HEK293 (cell line): ENCODE measurements around the gene GLI1.

ENCODE experiments used
- KLF7 ChIP-seq: fragments of 450-650 bp; formaldehyde crosslinking; IDR thresholded peaks from 2 replicates; pipeline ENCODE4 v1.5.1; 2016; ENCODE audit warnings: missing biosample characterization, missing genetic modification characterization, borderline replicate concordance
- SCRT2 ChIP-seq: fragments of 450-650 bp; formaldehyde crosslinking; IDR thresholded peaks from 2 replicates; pipeline ENCODE4 v1.5.1; 2016; ENCODE audit warnings: missing biosample characterization, missing genetic modification characterization
- YY1 ChIP-seq: fragments of 450-650 bp; formaldehyde crosslinking; IDR thresholded peaks from 2 replicates; pipeline ENCODE4 v1.5.1; 2018; ENCODE audit warnings: missing biosample characterization, missing genetic modification characterization
- ZNF10 ChIP-seq: fragments of 450-650 bp; formaldehyde crosslinking; IDR thresholded peaks from 2 replicates; pipeline ENCODE4 v1.5.1; 2017; ENCODE audit warnings: missing biosample characterization, missing genetic modification characterization
- ZNF16 ChIP-seq: fragments of 450-650 bp; formaldehyde crosslinking; IDR thresholded peaks from 2 replicates; pipeline ENCODE4 v1.5.1; 2016; ENCODE audit warnings: low read depth, missing biosample characterization, missing genetic modification characterization
- ZNF391 ChIP-seq: fragments of 450-650 bp; formaldehyde crosslinking; IDR thresholded peaks from 2 replicates; pipeline ENCODE4 v1.5.1; 2016; ENCODE audit warnings: low read depth, missing biosample characterization, missing genetic modification characterization, borderline replicate concordance
- ZNF48 ChIP-seq: fragments of 450-650 bp; formaldehyde crosslinking; IDR thresholded peaks from 2 replicates; pipeline ENCODE4 v1.5.1; 2016; ENCODE audit warnings: missing biosample characterization, missing genetic modification characterization
- ZNF658 ChIP-seq: fragments of 450-650 bp; formaldehyde crosslinking; IDR thresholded peaks from 2 replicates; pipeline ENCODE4; 2016; ENCODE audit warnings: missing biosample characterization, missing genetic modification characterization
- ZNF670 ChIP-seq: fragments of 450-650 bp; formaldehyde crosslinking; IDR thresholded peaks from 2 replicates; pipeline ENCODE4 v1.5.1; 2016; ENCODE audit warnings: missing biosample characterization, missing genetic modification characterization, low read depth
- ZSCAN23 ChIP-seq: fragments of 450-650 bp; formaldehyde crosslinking; IDR thresholded peaks from 2 replicates; pipeline ENCODE4 v1.5.1; 2016; ENCODE audit warnings: missing biosample characterization, missing genetic modification characterization
- TF ChIP-seq, protein P1 (sequence below): fragments of 450-650 bp; formaldehyde crosslinking; conservative IDR thresholded peaks from 2 replicates; pipeline ENCODE4 v1.5.1; 2016; ENCODE audit warnings: low read depth, missing biosample characterization, missing genetic modification characterization
- TF ChIP-seq, protein P2 (sequence below): fragments of 450-650 bp; formaldehyde crosslinking; IDR thresholded peaks from 2 replicates; pipeline ENCODE4 v1.5.1; 2016; ENCODE audit warnings: missing biosample characterization, missing genetic modification characterization, borderline replicate concordance
- TF ChIP-seq, protein P3 (sequence below): fragments of 450-650 bp; formaldehyde crosslinking; IDR thresholded peaks from 2 replicates; pipeline ENCODE4 v1.5.1; 2016; ENCODE audit warnings: missing biosample characterization, missing genetic modification characterization
- TF ChIP-seq, protein P4 (sequence below): fragments of 450-650 bp; formaldehyde crosslinking; IDR thresholded peaks from 2 replicates; pipeline ENCODE4 v1.5.1; 2017; ENCODE audit warnings: missing biosample characterization, mild to moderate bottlenecking, missing genetic modification characterization, moderate library complexity
- TF ChIP-seq, protein P5 (sequence below): fragments of 450-650 bp; formaldehyde crosslinking; IDR thresholded peaks from 2 replicates; pipeline ENCODE4 v1.5.1; 2017; ENCODE audit warnings: missing biosample characterization, missing genetic modification characterization
- TF ChIP-seq, protein P6 (sequence below): fragments of 450-650 bp; formaldehyde crosslinking; IDR thresholded peaks from 2 replicates; pipeline ENCODE4 v1.5.1; 2016; ENCODE audit warnings: missing biosample characterization, missing genetic modification characterization
- TF ChIP-seq, protein P7 (sequence below): IDR thresholded peaks from 2 replicates; pipeline ENCODE4 v1.6.1; 2011; ENCODE audit warnings: mild to moderate bottlenecking, low read depth, low read length, borderline replicate concordance
- TF ChIP-seq, protein P8 (sequence below): fragments of 450-650 bp; formaldehyde crosslinking; IDR thresholded peaks from 2 replicates; pipeline ENCODE4 v1.5.1; 2016; ENCODE audit warnings: missing biosample characterization, missing genetic modification characterization

Gene GLI1

DNA sequence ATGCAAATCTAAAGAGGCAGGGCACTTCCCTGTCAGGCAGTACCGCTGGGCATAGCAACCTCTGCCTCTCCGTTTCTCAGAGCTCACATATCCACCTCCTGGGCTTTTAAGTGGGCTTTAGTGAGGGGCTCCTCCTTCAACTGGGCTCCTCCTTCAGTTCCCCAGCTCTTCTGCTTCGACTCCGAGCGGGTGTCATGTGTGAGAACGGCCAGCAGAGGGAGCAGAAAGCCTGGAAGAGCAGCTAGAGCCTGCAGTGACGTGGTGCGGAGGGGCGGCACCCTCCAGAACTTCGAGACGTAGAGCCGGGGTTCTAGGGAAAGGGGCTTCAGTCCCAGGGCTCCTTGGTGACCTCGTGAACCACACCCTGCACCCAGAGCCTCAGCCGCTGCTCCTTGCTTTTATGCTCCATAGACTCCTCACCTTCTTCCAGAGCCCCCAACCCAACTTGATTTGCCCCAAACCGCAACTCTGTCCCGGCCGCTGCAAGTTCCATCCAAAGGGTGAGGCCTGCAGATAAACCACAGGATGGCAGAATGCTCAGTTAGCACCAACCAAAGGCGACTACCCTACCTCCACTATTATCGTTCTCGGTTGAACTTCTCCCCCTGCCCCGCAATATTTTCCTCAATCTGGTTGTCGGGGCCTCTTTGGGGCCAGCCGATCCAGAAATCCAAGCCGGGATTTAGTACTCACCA, 383 bp upstream of the GLI1 start (continued):
- TF ChIP-seq, protein P1, sequence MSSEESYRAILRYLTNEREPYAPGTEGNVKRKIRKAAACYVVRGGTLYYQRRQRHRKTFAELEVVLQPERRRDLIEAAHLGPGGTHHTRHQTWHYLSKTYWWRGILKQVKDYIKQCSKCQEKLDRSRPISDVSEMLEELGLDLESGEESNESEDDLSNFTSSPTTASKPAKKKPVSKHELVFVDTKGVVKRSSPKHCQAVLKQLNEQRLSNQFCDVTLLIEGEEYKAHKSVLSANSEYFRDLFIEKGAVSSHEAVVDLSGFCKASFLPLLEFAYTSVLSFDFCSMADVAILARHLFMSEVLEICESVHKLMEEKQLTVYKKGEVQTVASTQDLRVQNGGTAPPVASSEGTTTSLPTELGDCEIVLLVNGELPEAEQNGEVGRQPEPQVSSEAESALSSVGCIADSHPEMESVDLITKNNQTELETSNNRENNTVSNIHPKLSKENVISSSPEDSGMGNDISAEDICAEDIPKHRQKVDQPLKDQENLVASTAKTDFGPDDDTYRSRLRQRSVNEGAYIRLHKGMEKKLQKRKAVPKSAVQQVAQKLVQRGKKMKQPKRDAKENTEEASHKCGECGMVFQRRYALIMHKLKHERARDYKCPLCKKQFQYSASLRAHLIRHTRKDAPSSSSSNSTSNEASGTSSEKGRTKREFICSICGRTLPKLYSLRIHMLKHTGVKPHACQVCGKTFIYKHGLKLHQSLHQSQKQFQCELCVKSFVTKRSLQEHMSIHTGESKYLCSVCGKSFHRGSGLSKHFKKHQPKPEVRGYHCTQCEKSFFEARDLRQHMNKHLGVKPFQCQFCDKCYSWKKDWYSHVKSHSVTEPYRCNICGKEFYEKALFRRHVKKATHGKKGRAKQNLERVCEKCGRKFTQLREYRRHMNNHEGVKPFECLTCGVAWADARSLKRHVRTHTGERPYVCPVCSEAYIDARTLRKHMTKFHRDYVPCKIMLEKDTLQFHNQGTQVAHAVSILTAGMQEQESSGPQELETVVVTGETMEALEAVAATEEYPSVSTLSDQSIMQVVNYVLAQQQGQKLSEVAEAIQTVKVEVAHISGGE: 0 out of 2 replicates have a peak, but pooled peaks have one; percentile 23
- TF ChIP-seq, protein P2, sequence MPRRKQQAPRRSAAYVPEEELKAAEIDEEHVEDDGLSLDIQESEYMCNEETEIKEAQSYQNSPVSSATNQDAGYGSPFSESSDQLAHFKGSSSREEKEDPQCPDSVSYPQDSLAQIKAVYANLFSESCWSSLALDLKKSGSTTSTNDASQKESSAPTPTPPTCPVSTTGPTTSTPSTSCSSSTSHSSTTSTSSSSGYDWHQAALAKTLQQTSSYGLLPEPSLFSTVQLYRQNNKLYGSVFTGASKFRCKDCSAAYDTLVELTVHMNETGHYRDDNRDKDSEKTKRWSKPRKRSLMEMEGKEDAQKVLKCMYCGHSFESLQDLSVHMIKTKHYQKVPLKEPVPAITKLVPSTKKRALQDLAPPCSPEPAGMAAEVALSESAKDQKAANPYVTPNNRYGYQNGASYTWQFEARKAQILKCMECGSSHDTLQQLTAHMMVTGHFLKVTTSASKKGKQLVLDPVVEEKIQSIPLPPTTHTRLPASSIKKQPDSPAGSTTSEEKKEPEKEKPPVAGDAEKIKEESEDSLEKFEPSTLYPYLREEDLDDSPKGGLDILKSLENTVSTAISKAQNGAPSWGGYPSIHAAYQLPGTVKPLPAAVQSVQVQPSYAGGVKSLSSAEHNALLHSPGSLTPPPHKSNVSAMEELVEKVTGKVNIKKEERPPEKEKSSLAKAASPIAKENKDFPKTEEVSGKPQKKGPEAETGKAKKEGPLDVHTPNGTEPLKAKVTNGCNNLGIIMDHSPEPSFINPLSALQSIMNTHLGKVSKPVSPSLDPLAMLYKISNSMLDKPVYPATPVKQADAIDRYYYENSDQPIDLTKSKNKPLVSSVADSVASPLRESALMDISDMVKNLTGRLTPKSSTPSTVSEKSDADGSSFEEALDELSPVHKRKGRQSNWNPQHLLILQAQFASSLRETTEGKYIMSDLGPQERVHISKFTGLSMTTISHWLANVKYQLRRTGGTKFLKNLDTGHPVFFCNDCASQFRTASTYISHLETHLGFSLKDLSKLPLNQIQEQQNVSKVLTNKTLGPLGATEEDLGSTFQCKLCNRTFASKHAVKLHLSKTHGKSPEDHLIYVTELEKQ (tag by site-specific recombination): no peak
- no peak for TF ChIP-seq ZNF48 (tag by site-specific recombination)
- no peak for TF ChIP-seq ZNF658 (tag by site-specific recombination)
- no peak for TF ChIP-seq YY1 (tag by site-specific recombination)
- no peak for TF ChIP-seq ZNF670 (tag by site-specific recombination)
- TF ChIP-seq, protein P3, sequence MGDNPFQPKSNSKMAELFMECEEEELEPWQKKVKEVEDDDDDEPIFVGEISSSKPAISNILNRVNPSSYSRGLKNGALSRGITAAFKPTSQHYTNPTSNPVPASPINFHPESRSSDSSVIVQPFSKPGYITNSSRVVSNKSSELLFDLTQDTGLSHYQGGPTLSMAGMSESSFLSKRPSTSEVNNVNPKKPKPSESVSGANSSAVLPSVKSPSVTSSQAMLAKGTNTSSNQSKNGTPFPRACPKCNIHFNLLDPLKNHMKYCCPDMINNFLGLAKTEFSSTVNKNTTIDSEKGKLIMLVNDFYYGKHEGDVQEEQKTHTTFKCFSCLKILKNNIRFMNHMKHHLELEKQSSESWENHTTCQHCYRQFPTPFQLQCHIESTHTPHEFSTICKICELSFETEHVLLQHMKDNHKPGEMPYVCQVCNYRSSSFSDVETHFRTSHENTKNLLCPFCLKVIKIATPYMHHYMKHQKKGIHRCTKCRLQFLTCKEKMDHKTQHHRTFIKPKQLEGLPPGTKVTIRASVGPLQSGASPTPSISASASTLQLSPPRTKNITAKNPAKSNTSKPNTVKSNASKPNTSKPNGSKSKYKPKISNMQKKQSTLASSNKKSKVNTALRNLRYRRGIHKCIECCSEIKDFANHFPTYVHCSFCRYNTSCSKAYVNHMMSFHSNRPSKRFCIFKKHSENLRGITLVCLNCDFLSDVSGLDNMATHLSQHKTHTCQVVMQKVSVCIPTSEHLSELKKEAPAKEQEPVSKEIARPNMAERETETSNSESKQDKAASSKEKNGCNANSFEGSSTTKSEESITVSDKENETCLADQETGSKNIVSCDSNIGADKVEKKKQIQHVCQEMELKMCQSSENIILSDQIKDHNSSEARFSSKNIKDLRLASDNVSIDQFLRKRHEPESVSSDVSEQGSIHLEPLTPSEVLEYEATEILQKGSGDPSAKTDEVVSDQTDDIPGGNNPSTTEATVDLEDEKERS (tag by site-specific recombination): no peak
- TF ChIP-seq, protein P4, sequence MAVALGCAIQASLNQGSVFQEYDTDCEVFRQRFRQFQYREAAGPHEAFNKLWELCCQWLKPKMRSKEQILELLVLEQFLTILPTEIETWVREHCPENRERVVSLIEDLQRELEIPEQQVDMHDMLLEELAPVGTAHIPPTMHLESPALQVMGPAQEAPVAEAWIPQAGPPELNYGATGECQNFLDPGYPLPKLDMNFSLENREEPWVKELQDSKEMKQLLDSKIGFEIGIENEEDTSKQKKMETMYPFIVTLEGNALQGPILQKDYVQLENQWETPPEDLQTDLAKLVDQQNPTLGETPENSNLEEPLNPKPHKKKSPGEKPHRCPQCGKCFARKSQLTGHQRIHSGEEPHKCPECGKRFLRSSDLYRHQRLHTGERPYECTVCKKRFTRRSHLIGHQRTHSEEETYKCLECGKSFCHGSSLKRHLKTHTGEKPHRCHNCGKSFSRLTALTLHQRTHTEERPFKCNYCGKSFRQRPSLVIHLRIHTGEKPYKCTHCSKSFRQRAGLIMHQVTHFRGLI (tag by site-specific recombination): no peak; the same call in 1 of the 2 replicates
- peak; percentile 52 for TF ChIP-seq KLF7
- TF ChIP-seq, protein P5, sequence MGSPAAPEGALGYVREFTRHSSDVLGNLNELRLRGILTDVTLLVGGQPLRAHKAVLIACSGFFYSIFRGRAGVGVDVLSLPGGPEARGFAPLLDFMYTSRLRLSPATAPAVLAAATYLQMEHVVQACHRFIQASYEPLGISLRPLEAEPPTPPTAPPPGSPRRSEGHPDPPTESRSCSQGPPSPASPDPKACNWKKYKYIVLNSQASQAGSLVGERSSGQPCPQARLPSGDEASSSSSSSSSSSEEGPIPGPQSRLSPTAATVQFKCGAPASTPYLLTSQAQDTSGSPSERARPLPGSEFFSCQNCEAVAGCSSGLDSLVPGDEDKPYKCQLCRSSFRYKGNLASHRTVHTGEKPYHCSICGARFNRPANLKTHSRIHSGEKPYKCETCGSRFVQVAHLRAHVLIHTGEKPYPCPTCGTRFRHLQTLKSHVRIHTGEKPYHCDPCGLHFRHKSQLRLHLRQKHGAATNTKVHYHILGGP (tag by site-specific recombination): no peak
- TF ChIP-seq, protein P6, sequence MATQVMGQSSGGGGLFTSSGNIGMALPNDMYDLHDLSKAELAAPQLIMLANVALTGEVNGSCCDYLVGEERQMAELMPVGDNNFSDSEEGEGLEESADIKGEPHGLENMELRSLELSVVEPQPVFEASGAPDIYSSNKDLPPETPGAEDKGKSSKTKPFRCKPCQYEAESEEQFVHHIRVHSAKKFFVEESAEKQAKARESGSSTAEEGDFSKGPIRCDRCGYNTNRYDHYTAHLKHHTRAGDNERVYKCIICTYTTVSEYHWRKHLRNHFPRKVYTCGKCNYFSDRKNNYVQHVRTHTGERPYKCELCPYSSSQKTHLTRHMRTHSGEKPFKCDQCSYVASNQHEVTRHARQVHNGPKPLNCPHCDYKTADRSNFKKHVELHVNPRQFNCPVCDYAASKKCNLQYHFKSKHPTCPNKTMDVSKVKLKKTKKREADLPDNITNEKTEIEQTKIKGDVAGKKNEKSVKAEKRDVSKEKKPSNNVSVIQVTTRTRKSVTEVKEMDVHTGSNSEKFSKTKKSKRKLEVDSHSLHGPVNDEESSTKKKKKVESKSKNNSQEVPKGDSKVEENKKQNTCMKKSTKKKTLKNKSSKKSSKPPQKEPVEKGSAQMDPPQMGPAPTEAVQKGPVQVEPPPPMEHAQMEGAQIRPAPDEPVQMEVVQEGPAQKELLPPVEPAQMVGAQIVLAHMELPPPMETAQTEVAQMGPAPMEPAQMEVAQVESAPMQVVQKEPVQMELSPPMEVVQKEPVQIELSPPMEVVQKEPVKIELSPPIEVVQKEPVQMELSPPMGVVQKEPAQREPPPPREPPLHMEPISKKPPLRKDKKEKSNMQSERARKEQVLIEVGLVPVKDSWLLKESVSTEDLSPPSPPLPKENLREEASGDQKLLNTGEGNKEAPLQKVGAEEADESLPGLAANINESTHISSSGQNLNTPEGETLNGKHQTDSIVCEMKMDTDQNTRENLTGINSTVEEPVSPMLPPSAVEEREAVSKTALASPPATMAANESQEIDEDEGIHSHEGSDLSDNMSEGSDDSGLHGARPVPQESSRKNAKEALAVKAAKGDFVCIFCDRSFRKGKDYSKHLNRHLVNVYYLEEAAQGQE (tag by site-specific recombination): 0 out of 2 replicates have a peak, but pooled peaks have one; percentile 36
- TF ChIP-seq ZSCAN23 (tag by site-specific recombination): 0 out of 2 replicates have a peak, but pooled peaks have one; percentile 21
- TF ChIP-seq SCRT2: no peak
- TF ChIP-seq ZNF10 (tag by site-specific recombination): 0 out of 2 replicates have a peak, but pooled peaks have one; percentile 21
- 0 out of 2 replicates have a peak, but pooled peaks have one; percentile 56 for TF ChIP-seq ZNF391 (tag by site-specific recombination)
- TF ChIP-seq, protein P7, sequence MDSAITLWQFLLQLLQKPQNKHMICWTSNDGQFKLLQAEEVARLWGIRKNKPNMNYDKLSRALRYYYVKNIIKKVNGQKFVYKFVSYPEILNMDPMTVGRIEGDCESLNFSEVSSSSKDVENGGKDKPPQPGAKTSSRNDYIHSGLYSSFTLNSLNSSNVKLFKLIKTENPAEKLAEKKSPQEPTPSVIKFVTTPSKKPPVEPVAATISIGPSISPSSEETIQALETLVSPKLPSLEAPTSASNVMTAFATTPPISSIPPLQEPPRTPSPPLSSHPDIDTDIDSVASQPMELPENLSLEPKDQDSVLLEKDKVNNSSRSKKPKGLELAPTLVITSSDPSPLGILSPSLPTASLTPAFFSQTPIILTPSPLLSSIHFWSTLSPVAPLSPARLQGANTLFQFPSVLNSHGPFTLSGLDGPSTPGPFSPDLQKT: no peak
- TF ChIP-seq, protein P8, sequence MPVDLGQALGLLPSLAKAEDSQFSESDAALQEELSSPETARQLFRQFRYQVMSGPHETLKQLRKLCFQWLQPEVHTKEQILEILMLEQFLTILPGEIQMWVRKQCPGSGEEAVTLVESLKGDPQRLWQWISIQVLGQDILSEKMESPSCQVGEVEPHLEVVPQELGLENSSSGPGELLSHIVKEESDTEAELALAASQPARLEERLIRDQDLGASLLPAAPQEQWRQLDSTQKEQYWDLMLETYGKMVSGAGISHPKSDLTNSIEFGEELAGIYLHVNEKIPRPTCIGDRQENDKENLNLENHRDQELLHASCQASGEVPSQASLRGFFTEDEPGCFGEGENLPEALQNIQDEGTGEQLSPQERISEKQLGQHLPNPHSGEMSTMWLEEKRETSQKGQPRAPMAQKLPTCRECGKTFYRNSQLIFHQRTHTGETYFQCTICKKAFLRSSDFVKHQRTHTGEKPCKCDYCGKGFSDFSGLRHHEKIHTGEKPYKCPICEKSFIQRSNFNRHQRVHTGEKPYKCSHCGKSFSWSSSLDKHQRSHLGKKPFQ (tag by site-specific recombination): no peak
- TF ChIP-seq ZNF16 (tag by site-specific recombination): no peak
